Skin of body (tissue), 2 donors: ENCODE results near the gene GPR142. TPM values are rescaled to one million over a fixed set of nuclear protein-coding genes. Genes with fewer than 3 reads are reported as not detected.

Experiments used
- DNase-seq: peaks from one replicate; lab custom pipeline; 2025; lab: John Stamatoyannopoulos, UW
- total RNA-seq: library from RNA; depleted of rRNA; stranded (reverse); fragments of >200 nt; gene quantifications from one replicate; pipeline ENCODE4 v1.2.3, GENCODE V29; 2014

GPR142 gene
- total RNA-seq, 1 donor from 2014 or later: not detected

- DNase-seq: peak; percentile 22
Measured at GRCh38 chr17:74368341-74369081, 1.2 kb downstream of the GPR142 start.

GRCh38 chr17:74369221-74369620 is 1.9 kb downstream of the GPR142 start:
- DNase-seq: no peak

- no peak for DNase-seq
Measured at GRCh38 chr17:74369665-74370490, 2.6 kb downstream of the GPR142 start.

- DNase-seq: no peak
Measured at GRCh38 chr17:74371653-74372147, 4.4 kb downstream of the GPR142 start.

- DNase-seq: no peak
Measured at GRCh38 chr17:74372426-74372825, 5.1 kb downstream of the GPR142 start.

GRCh38 chr17:74373838-74374606 is 6.7 kb downstream of the GPR142 start:
- no peak for DNase-seq

GRCh38 chr17:74374858-74375257 is 7.6 kb downstream of the GPR142 start:
- no peak for DNase-seq

GRCh38 chr17:74379495-74380085 is 12.3 kb downstream of the GPR142 start:
- peak; percentile 79 for DNase-seq

- DNase-seq: no peak
Measured at GRCh38 chr17:74380086-74380958, 13.0 kb downstream of the GPR142 start.

- DNase-seq: no peak
Measured at GRCh38 chr17:74380959-74381808, 13.9 kb downstream of the GPR142 start.

- DNase-seq: no peak
Measured at GRCh38 chr17:74383141-74383540, 15.8 kb downstream of the GPR142 start.

GRCh38 chr17:74385201-74385600 is 17.9 kb downstream of the GPR142 start:
- DNase-seq: no peak

GRCh38 chr17:74386386-74386785 is 19.1 kb downstream of the GPR142 start:
- DNase-seq: no peak

GRCh38 chr17:74387365-74388218 is 20.3 kb downstream of the GPR142 start:
- DNase-seq: no peak

GRCh38 chr17:74389084-74389753 is 21.9 kb downstream of the GPR142 start:
- no peak for DNase-seq

GRCh38 chr17:74389937-74390679 is 22.8 kb downstream of the GPR142 start:
- DNase-seq: no peak
